GM12872 (cell line): ENCODE measurements around the gene EIF4A3.

Experiments used
- CTCF ChIP-seq: IDR thresholded peaks from 3 replicates; pipeline ENCODE4 v1.5.1; 2011; ENCODE audit warnings: low read depth, mild to moderate bottlenecking, low read length, moderate library complexity; ENCODE audit not compliant: insufficient read depth

The EIF4A3 gene

GRCh38 chr17:80122026-80122575 is 24.8 kb downstream of the EIF4A3 start:
- no peak for TF ChIP-seq CTCF

- no peak for TF ChIP-seq CTCF
Measured at GRCh38 chr17:80119839-80120238, 27.1 kb downstream of the EIF4A3 start.

GRCh38 chr17:80119271-80119791 is 27.6 kb downstream of the EIF4A3 start:
- TF ChIP-seq CTCF, result no peak

GRCh38 chr17:80118601-80119270 is 28.2 kb downstream of the EIF4A3 start:
- TF ChIP-seq CTCF, result no peak

- TF ChIP-seq CTCF, result no peak
Measured at GRCh38 chr17:80117491-80118401, 29.2 kb downstream of the EIF4A3 start.

GRCh38 chr17:80116921-80117380 is 30.0 kb downstream of the EIF4A3 start:
- no peak for TF ChIP-seq CTCF
